ENCODE results near the gene SPNS3. TPM values are rescaled to one million over a fixed set of nuclear protein-coding genes. Genes with fewer than 3 reads are reported as not detected.

Gene SPNS3
- total and polyA plus RNA-seq, 2 experiments from 2014 or later, result not detected

- H3K27ac ChIP-seq, result no peak overlapping the region
- H3K27me3 ChIP-seq, result peaks cover 69% of the 10 kb centered on the region
These were observed 66.4 kb downstream of the SPNS3 start for GRCh38 chr17:4500191-4500571.

GRCh38 chr17:4501295-4501949 is 67.7 kb downstream of the SPNS3 start:
- H3K9me3 ChIP-seq (ENCODE audit: low read depth), result no peaks in the 10 kb centered on the region
- no peak for TF ChIP-seq CTCF (IDR thresholded peaks at IDR 0.05; ENCODE audit: low read depth, low read length)
- peaks cover 65% of the 10 kb centered on the region for H3K27me3 ChIP-seq
- H3K4me3 ChIP-seq, result no peak overlapping the region
- H3K4me1 ChIP-seq (ENCODE audit: low read depth), result no peaks in the 10 kb centered on the region
- DNase-seq (ENCODE audit: low read depth in 1 of 2, low spot score in 1 of 2), result no peak
- H3K36me3 ChIP-seq, result no peaks in the 10 kb centered on the region
- H3K27ac ChIP-seq, result no peak overlapping the region

More at GRCh38 chr17:4500191-4500571, 66.4 kb downstream of the SPNS3 start:
- DNase-seq (ENCODE audit: low read depth in 1 of 2, low spot score in 1 of 2), result no peak
- H3K4me1 ChIP-seq (ENCODE audit: low read depth), result no peaks in the 10 kb centered on the region
- H3K36me3 ChIP-seq, result no peaks in the 10 kb centered on the region
- no peak for TF ChIP-seq CTCF (IDR thresholded peaks at IDR 0.05; ENCODE audit: low read depth, low read length)
- H3K4me3 ChIP-seq, result no peak overlapping the region
- H3K9me3 ChIP-seq (ENCODE audit: low read depth), result no peaks in the 10 kb centered on the region

GRCh38 chr17:4502466-4503154 is 68.9 kb downstream of the SPNS3 start:
- DNase-seq (ENCODE audit: low read depth in 1 of 2, low spot score in 1 of 2), result no peak
- H3K4me3 ChIP-seq, result no peak overlapping the region
- no peaks in the 10 kb centered on the region for H3K9me3 ChIP-seq (ENCODE audit: low read depth)
- TF ChIP-seq CTCF (IDR thresholded peaks at IDR 0.05; ENCODE audit: low read depth, low read length), result no peak
- no peak overlapping the region for H3K27ac ChIP-seq
- H3K27me3 ChIP-seq, result peaks cover 53% of the 10 kb centered on the region
- no peaks in the 10 kb centered on the region for H3K4me1 ChIP-seq (ENCODE audit: low read depth)
- no peaks in the 10 kb centered on the region for H3K36me3 ChIP-seq

- Histone ChIP-seq H3K9me3 (ENCODE audit: low read depth) (no peaks in the 10 kb centered on the region), H3K36me3 (no peaks in the 10 kb centered on the region), H3K4me1 (ENCODE audit: low read depth) (no peaks in the 10 kb centered on the region), H3K27me3 (peaks cover 45% of the 10 kb centered on the region), H3K27ac (no peak overlapping the region), H3K4me3 (no peak overlapping the region)
- TF ChIP-seq CTCF (IDR thresholded peaks at IDR 0.05; ENCODE audit: low read depth, low read length), result no peak
- DNase-seq (ENCODE audit: low read depth in 1 of 2, low spot score in 1 of 2), result no peak
These were observed 69.7 kb downstream of the SPNS3 start for GRCh38 chr17:4503283-4504025.

GRCh38 chr17:4504188-4504587 is 70.4 kb downstream of the SPNS3 start:
- no peak for TF ChIP-seq CTCF (IDR thresholded peaks at IDR 0.05; ENCODE audit: low read depth, low read length)
- no peak overlapping the region for H3K4me3 ChIP-seq
- DNase-seq (ENCODE audit: low read depth in 1 of 2, low spot score in 1 of 2), result no peak
- H3K27ac ChIP-seq, result no peak overlapping the region
- no peaks in the 10 kb centered on the region for H3K36me3 ChIP-seq
- no peaks in the 10 kb centered on the region for H3K4me1 ChIP-seq (ENCODE audit: low read depth)
- H3K9me3 ChIP-seq (ENCODE audit: low read depth), result no peaks in the 10 kb centered on the region
- peaks cover 39% of the 10 kb centered on the region for H3K27me3 ChIP-seq

All from cardiac muscle cell (in vitro differentiated cells and primary cell).